WTC11 (cell line): Measurements from ENCODE around the gene RFX4. TPM values are rescaled to one million over a fixed set of nuclear protein-coding genes. Genes with fewer than 3 reads are reported as not detected.

Experiments used
- ARID4B ChIP-seq: sonication (generic); formaldehyde crosslinking; IDR thresholded peaks from 2 replicates; pipeline ENCODE4 v1.8.0; 2023; ENCODE audit warnings: missing genetic modification reagents, mild to moderate bottlenecking, borderline replicate concordance
- IRF2 ChIP-seq: sonication (generic); formaldehyde crosslinking; IDR thresholded peaks from 2 replicates; pipeline ENCODE4 v1.8.0; 2022; ENCODE audit warnings: low read depth, missing genetic modification reagents, borderline replicate concordance
- JAZF1 ChIP-seq: fragments of 250-450 bp; sonication (Bioruptor Pico); IDR thresholded peaks from 2 replicates; pipeline ENCODE4 v1.9.0; 2021; ENCODE audit warnings: moderate library complexity, mild to moderate bottlenecking, inconsistent platforms
- JUN ChIP-seq: sonication (generic); formaldehyde crosslinking; IDR thresholded peaks from 2 replicates; pipeline ENCODE4 v1.8.0; 2023; ENCODE audit warnings: mild to moderate bottlenecking, missing genetic modification reagents
- MYBL2 ChIP-seq: sonication (generic); formaldehyde crosslinking; IDR thresholded peaks from 2 replicates; pipeline ENCODE4 v1.8.1; 2023; ENCODE audit warnings: mild to moderate bottlenecking, moderate library complexity, missing genetic modification reagents
- NFATC4 ChIP-seq: fragments of 250-450 bp; sonication (Bioruptor Pico); IDR thresholded peaks from 2 replicates; pipeline ENCODE4 v1.9.0; 2021; ENCODE audit warnings: mild to moderate bottlenecking
- NFYB ChIP-seq: sonication (generic); formaldehyde crosslinking; conservative IDR thresholded peaks from 2 replicates; pipeline ENCODE4 v1.8.0; 2022; ENCODE audit warnings: low read depth, missing genetic modification reagents
- NR3C1 ChIP-seq: sonication (generic); formaldehyde crosslinking; conservative IDR thresholded peaks from 2 replicates; pipeline ENCODE4 v1.8.1; 2023; ENCODE audit warnings: low read depth, mild to moderate bottlenecking, missing genetic modification reagents
- OVOL2 ChIP-seq: fragments of 250-450 bp; sonication (Bioruptor Pico); IDR thresholded peaks from 2 replicates; pipeline ENCODE4 v1.9.0; 2021; ENCODE audit warnings: mild to moderate bottlenecking, borderline replicate concordance
- RELA ChIP-seq: sonication (generic); formaldehyde crosslinking; IDR thresholded peaks from 2 replicates; pipeline ENCODE4 v1.8.1; 2022; ENCODE audit warnings: missing genetic modification reagents, mild to moderate bottlenecking, borderline replicate concordance
- SMAD4 ChIP-seq: sonication (generic); formaldehyde crosslinking; IDR thresholded peaks from 2 replicates; pipeline ENCODE4 v1.8.0; 2022; ENCODE audit warnings: mild to moderate bottlenecking, missing genetic modification reagents
- SP1 ChIP-seq: sonication (generic); formaldehyde crosslinking; conservative IDR thresholded peaks from 2 replicates; pipeline ENCODE4 v1.8.1; 2022; ENCODE audit warnings: missing genetic modification reagents
- TP53 ChIP-seq: sonication (generic); formaldehyde crosslinking; IDR thresholded peaks from 2 replicates; pipeline ENCODE4 v1.8.1; 2023; ENCODE audit warnings: mild to moderate bottlenecking, missing genetic modification reagents
- USF1 ChIP-seq: sonication (generic); formaldehyde crosslinking; IDR thresholded peaks from 2 replicates; pipeline ENCODE4 v1.8.0; 2022; ENCODE audit warnings: mild to moderate bottlenecking, missing genetic modification reagents
- ZNF138 ChIP-seq: sonication (generic); formaldehyde crosslinking; conservative IDR thresholded peaks from 2 replicates; pipeline ENCODE4 v1.8.1; 2022; ENCODE audit warnings: mild to moderate bottlenecking, moderate library complexity, missing genetic modification reagents
- ZNF425 ChIP-seq: fragments of 250-450 bp; sonication (Bioruptor Pico); conservative IDR thresholded peaks from 2 replicates; pipeline ENCODE4 v1.9.0; 2021; ENCODE audit warnings: mild to moderate bottlenecking
- ZNF671 ChIP-seq: fragments of 250-450 bp; sonication (Bioruptor Pico); IDR thresholded peaks from 2 replicates; pipeline ENCODE4 v1.8.0; 2021; ENCODE audit warnings: mild to moderate bottlenecking
- ZSCAN18 ChIP-seq: fragments of 250-450 bp; sonication (Bioruptor Pico); IDR thresholded peaks from 2 replicates; pipeline ENCODE4 v2.1.2; 2022; ENCODE audit warnings: mild to moderate bottlenecking, moderate library complexity
- total RNA-seq: library from RNA; stranded (reverse); gene quantifications from 3 replicates; pipeline ENCODE4 v1.2.3, GENCODE V29; 2021
- TF ChIP-seq, protein P1 (sequence below): sonication (generic); formaldehyde crosslinking; conservative IDR thresholded peaks from 2 replicates; pipeline ENCODE4 v1.8.1; 2022; ENCODE audit warnings: mild to moderate bottlenecking, missing genetic modification reagents
- TF ChIP-seq, protein P2 (sequence below): sonication (generic); formaldehyde crosslinking; IDR thresholded peaks from 2 replicates; pipeline ENCODE4 v1.8.1; 2022; ENCODE audit warnings: low read depth, mild to moderate bottlenecking, moderate library complexity, missing genetic modification reagents, borderline replicate concordance
- TF ChIP-seq, protein P3 (sequence below): sonication (generic); formaldehyde crosslinking; IDR thresholded peaks from 2 replicates; pipeline ENCODE4 v1.8.1; 2023; ENCODE audit warnings: mild to moderate bottlenecking, missing genetic modification reagents, moderate library complexity
- TF ChIP-seq, protein P4 (sequence below): fragments of 250-450 bp; sonication (Bioruptor Pico); IDR thresholded peaks from 2 replicates; pipeline ENCODE4 v1.9.0; 2021; ENCODE audit warnings: moderate library complexity, mild to moderate bottlenecking, inconsistent platforms, borderline replicate concordance
- TF ChIP-seq, protein P5 (sequence below): fragments of 250-450 bp; sonication (Bioruptor Pico); IDR thresholded peaks from 2 replicates; pipeline ENCODE4 v1.9.0; 2021; ENCODE audit warnings: mild to moderate bottlenecking

The RFX4 gene
- total RNA-seq, 1 experiment from 2014 or later = 0.26 TPM

DNA sequence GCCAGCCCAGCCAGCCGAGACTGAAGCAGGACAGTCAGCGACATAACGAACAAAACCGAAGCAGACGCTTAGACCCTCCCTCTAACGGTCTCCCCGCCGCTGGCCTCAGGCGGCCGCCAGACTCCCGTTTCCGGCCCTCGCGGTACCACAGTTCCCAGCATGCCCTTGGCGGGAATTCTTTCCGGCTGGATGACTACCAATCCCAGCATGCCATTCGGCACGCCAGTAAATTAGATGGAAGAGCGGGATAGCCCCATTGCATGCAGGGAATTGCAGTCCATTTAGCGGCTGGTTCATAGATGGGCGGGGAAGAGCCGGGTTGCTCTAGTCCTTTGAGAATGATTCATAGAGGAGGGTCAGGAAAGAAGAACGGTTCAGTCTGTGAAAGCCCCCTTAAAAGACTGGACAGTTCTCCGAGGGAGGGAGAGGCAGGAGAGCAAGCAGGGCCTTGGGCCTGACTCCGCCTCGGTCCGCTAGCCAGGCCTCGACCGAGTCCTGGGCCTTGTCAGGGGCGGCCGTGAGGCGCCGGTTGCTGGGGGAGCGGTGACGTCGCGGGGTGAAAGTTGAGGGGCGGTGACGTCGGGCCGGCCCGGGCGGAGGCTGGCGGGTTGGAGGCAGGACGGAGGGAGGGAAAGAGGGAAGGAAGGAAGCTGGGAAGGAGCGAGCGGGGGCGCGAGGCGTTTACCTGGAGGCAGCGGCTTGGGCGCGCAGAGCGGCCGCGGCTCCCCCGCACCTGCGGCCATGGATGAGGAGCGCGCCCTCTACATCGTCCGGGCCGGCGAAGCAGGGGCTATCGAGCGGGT lies 191.4 kb downstream of the RFX4 start, which contains the start of gene RIC8B (continued):
- TF ChIP-seq ZSCAN18 (CRISPR knock-in tag) = no peak
- no peak for TF ChIP-seq NR3C1 (CRISPR knock-in tag)
- no peak for TF ChIP-seq OVOL2 (CRISPR knock-in tag)
- TF ChIP-seq IRF2 (CRISPR knock-in tag) = no peak
- TF ChIP-seq, protein P1, sequence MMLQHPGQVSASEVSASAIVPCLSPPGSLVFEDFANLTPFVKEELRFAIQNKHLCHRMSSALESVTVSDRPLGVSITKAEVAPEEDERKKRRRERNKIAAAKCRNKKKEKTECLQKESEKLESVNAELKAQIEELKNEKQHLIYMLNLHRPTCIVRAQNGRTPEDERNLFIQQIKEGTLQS (CRISPR knock-in tag) = 0 out of 2 replicates have a peak, but pooled peaks have one; percentile 13
- peak; percentile 51; the same call in 1 of the 2 replicates for TF ChIP-seq SP1 (CRISPR knock-in tag)
- TF ChIP-seq ARID4B (CRISPR knock-in tag) = peak; percentile 94
- TF ChIP-seq SMAD4 = 0 out of 2 replicates have a peak, but pooled peaks have one; percentile 41
- TF ChIP-seq, protein P2, sequence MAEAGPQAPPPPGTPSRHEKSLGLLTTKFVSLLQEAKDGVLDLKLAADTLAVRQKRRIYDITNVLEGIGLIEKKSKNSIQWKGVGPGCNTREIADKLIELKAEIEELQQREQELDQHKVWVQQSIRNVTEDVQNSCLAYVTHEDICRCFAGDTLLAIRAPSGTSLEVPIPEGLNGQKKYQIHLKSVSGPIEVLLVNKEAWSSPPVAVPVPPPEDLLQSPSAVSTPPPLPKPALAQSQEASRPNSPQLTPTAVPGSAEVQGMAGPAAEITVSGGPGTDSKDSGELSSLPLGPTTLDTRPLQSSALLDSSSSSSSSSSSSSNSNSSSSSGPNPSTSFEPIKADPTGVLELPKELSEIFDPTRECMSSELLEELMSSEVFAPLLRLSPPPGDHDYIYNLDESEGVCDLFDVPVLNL (CRISPR knock-in tag) = peak; percentile 72; the same call in 1 of the 2 replicates
- TF ChIP-seq TP53 (CRISPR knock-in tag) = no peak
- no peak for TF ChIP-seq NFATC4 (CRISPR knock-in tag)
- no peak; the same call in 1 of the 2 replicates for TF ChIP-seq RELA (CRISPR knock-in tag)
- 0 out of 2 replicates have a peak, but pooled peaks have one; percentile 73 for TF ChIP-seq JUN (CRISPR knock-in tag)
- TF ChIP-seq, protein P3, sequence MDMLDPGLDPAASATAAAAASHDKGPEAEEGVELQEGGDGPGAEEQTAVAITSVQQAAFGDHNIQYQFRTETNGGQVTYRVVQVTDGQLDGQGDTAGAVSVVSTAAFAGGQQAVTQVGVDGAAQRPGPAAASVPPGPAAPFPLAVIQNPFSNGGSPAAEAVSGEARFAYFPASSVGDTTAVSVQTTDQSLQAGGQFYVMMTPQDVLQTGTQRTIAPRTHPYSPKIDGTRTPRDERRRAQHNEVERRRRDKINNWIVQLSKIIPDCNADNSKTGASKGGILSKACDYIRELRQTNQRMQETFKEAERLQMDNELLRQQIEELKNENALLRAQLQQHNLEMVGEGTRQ = 0 out of 2 replicates have a peak, but pooled peaks have one; percentile 24
- TF ChIP-seq ZNF671 (CRISPR knock-in tag) = no peak
- TF ChIP-seq, protein P4, sequence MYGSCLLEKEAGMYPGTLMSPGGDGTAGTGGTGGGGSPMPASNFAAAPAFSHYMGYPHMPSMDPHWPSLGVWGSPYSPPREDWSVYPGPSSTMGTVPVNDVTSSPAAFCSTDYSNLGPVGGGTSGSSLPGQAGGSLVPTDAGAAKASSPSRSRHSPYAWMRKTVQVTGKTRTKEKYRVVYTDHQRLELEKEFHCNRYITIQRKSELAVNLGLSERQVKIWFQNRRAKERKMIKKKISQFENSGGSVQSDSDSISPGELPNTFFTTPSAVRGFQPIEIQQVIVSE = no peak
- no peak for TF ChIP-seq ZNF138 (CRISPR knock-in tag)
- TF ChIP-seq MYBL2 (CRISPR knock-in tag) = no peak
- no peak for TF ChIP-seq NFYB (CRISPR knock-in tag)
- no peak for TF ChIP-seq ZNF425 (CRISPR knock-in tag)
- no peak for TF ChIP-seq JAZF1 (CRISPR knock-in tag)
- TF ChIP-seq USF1 (CRISPR knock-in tag) = 0 out of 2 replicates have a peak, but pooled peaks have one; percentile 41
- TF ChIP-seq, protein P5, sequence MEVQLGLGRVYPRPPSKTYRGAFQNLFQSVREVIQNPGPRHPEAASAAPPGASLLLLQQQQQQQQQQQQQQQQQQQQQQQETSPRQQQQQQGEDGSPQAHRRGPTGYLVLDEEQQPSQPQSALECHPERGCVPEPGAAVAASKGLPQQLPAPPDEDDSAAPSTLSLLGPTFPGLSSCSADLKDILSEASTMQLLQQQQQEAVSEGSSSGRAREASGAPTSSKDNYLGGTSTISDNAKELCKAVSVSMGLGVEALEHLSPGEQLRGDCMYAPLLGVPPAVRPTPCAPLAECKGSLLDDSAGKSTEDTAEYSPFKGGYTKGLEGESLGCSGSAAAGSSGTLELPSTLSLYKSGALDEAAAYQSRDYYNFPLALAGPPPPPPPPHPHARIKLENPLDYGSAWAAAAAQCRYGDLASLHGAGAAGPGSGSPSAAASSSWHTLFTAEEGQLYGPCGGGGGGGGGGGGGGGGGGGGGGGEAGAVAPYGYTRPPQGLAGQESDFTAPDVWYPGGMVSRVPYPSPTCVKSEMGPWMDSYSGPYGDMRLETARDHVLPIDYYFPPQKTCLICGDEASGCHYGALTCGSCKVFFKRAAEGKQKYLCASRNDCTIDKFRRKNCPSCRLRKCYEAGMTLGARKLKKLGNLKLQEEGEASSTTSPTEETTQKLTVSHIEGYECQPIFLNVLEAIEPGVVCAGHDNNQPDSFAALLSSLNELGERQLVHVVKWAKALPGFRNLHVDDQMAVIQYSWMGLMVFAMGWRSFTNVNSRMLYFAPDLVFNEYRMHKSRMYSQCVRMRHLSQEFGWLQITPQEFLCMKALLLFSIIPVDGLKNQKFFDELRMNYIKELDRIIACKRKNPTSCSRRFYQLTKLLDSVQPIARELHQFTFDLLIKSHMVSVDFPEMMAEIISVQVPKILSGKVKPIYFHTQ (CRISPR knock-in tag) = no peak
